HCT116 (cell line): Measurements from ENCODE around the gene A2ML1. TPM values are rescaled to one million over a fixed set of nuclear protein-coding genes. Genes with fewer than 3 reads are reported as not detected.

ENCODE experiments used
- ATAC-seq: fragments of 200-7000 bp; cut with Tn5 transposase; 2 replicates; pipeline ENCODE4 v1.9.1; 2020; ENCODE audit warnings: mild to moderate bottlenecking, moderate library complexity
- BruUV-seq: library from RNA; stranded (reverse); fragments of 400-500 nt; replicated peaks from 2 replicates; lab custom pipeline; 2021; lab: Mats Ljungman, UMichigan
- CTCF ChIA-PET: fragments of 300-600 bp; sonication (Branson Sonifier 250); formaldehyde crosslinking; loops from one replicate; lab custom pipeline; 2021; ENCODE audit warnings: antibody characterized with exemption; lab: Charles Lee
- POLR2A ChIA-PET: fragments of 300-600, 350-600 bp; sonication (Branson Sonifier 250); formaldehyde crosslinking; loops from one replicate; lab custom pipeline; 2021; ENCODE audit warnings: antibody characterized with exemption; lab: Charles Lee
- RAD21 ChIA-PET, 2 experiments: fragments of 300-600 bp; sonication (Branson Sonifier 250); formaldehyde crosslinking; loops; one replicate each; lab custom pipeline; 2023; ENCODE audit warnings: low total read pairs in 2 of 2; ENCODE audit not compliant: uncharacterized antibody in 2 of 2, unreplicated experiment in 2 of 2, low non-redundant PET in 1 of 2; lab: Charles Lee
- DNase-seq: peaks from one replicate; pipeline ENCODE4 v3.0.0-alpha.2; 2010; ENCODE audit warnings: low read depth, low spot score
- H2AFZ ChIP-seq: fragments of 200-600 bp; shearing (Covaris generic), sonication (generic); 2 replicates; pipeline ENCODE4 v1.6.1; 2017; ENCODE audit warnings: low read depth, mixed run types, mixed read lengths, antibody characterized with exemption, low read length; ENCODE audit not compliant: poor library complexity, severe bottlenecking
- H3K27ac ChIP-seq: 2 replicates; pipeline ENCODE4 v1.5.1; 2012; ENCODE audit warnings: low read depth, low read length
- H3K27me3 ChIP-seq: fragments of 200-600 bp; sonication (generic); 2 replicates; pipeline ENCODE4 v1.6.1; 2016; ENCODE audit warnings: mixed run types, low read length, mixed read lengths; ENCODE audit not compliant: insufficient read depth
- H3K36me3 ChIP-seq, 2 experiments: fragments of 200-500 bp in 1 of 2; fragments of 200-600 bp in 1 of 2; sonication (Bioruptor generic) in 1 of 2; sonication (generic) in 1 of 2; 2 replicates each; pipeline versions ENCODE4 v1.5.1 to v1.6.1; 2014 to 2016; ENCODE audit warnings: low read length in 2 of 2, inconsistent platforms in 1 of 2, mixed read lengths in 1 of 2, mixed run types in 1 of 2; ENCODE audit not compliant: insufficient read depth in 2 of 2, control insufficient read depth in 1 of 2
- H3K4me1 ChIP-seq, 2 experiments: fragments of 200-600 bp in 1 of 2; sonication (generic) in 1 of 2; 2 replicates each; pipeline versions ENCODE4 v1.5.1 to v1.6.1; 2012 to 2017; ENCODE audit warnings: low read length in 2 of 2, inconsistent platforms in 1 of 2, mild to moderate bottlenecking in 1 of 2, mixed read lengths in 1 of 2, mixed run types in 1 of 2, moderate library complexity in 1 of 2; ENCODE audit not compliant: insufficient read depth in 2 of 2, control insufficient read depth in 1 of 2
- H3K4me2 ChIP-seq: fragments of 200-600 bp; sonication (generic); 2 replicates; pipeline ENCODE4 v1.6.1; 2017; ENCODE audit warnings: mixed run types, low read length, mixed read lengths
- H3K4me3 ChIP-seq, 2 experiments: fragments of 200-600 bp in 1 of 2; sonication (generic) in 1 of 2; replicated peaks in 1 of 2; 2 replicates each; pipeline ENCODE4 v1.5.1; 2011 to 2016; ENCODE audit warnings: low read length in 2 of 2, control low read depth in 1 of 2, low read depth in 1 of 2, mild to moderate bottlenecking in 1 of 2, mixed read lengths in 1 of 2, mixed run types in 1 of 2
- H3K79me2 ChIP-seq: fragments of 200-600 bp; sonication (generic); 2 replicates; pipeline ENCODE4 v1.6.1; 2017; ENCODE audit warnings: mild to moderate bottlenecking, mixed run types, low read length, moderate library complexity, mixed read lengths; ENCODE audit not compliant: insufficient read depth
- H3K9ac ChIP-seq: fragments of 200-600 bp; sonication (generic); 2 replicates; pipeline ENCODE4 v1.6.1; 2016; ENCODE audit warnings: low read length, mixed read lengths
- H3K9me2 ChIP-seq: fragments of 200-600 bp; sonication (generic), shearing (Covaris generic); 2 replicates; pipeline ENCODE4 v1.6.1; 2017; ENCODE audit warnings: mixed run types, mild to moderate bottlenecking, moderate library complexity; ENCODE audit not compliant: insufficient read depth
- H3K9me3 ChIP-seq, 2 experiments: fragments of 200-500 bp in 1 of 2; fragments of 200-600 bp in 1 of 2; sonication (Bioruptor generic) in 1 of 2; sonication (generic) in 1 of 2; 2 replicates each; pipeline ENCODE4 v1.6.1; 2014 to 2017; ENCODE audit warnings: low read length in 2 of 2, mixed read lengths in 2 of 2, inconsistent platforms in 1 of 2, low read depth in 1 of 2, mild to moderate bottlenecking in 1 of 2, mixed run types in 1 of 2, moderate library complexity in 1 of 2; ENCODE audit not compliant: control insufficient read depth in 1 of 2, insufficient read depth in 1 of 2
- H4K20me1 ChIP-seq: fragments of 200-600 bp; sonication (generic), shearing (Covaris generic); 2 replicates; pipeline ENCODE4 v1.6.1; 2017; ENCODE audit warnings: mixed run types, mild to moderate bottlenecking, moderate library complexity; ENCODE audit not compliant: insufficient read depth
- EGR1 ChIP-seq: IDR thresholded peaks from 2 replicates; pipeline ENCODE4 v1.6.1; 2012; ENCODE audit warnings: low read depth
- ELF1 ChIP-seq: IDR thresholded peaks from 2 replicates; pipeline ENCODE4 v1.6.1; 2012; ENCODE audit warnings: low read depth, borderline replicate concordance
- EZH2phosphoT487 ChIP-seq: fragments of 200-600 bp; IDR thresholded peaks from 2 replicates; pipeline ENCODE4 v1.6.1; 2018; ENCODE audit warnings: antibody characterized with exemption, borderline replicate concordance
- POLR2A ChIP-seq: IDR thresholded peaks from 2 replicates; pipeline ENCODE4 v1.7.0; 2011; ENCODE audit warnings: borderline replicate concordance; ENCODE audit not compliant: insufficient read depth, insufficient read length; ENCODE audit errors: extremely low read depth
- SIN3A ChIP-seq: IDR thresholded peaks from 2 replicates; pipeline ENCODE4 v1.6.1; 2012; ENCODE audit warnings: low read depth
- SRF ChIP-seq: IDR thresholded peaks from 2 replicates; pipeline ENCODE4 v1.6.1; 2012; ENCODE audit warnings: low read depth
- ZFX ChIP-seq: fragments of 450-650 bp; IDR thresholded peaks from 2 replicates; pipeline ENCODE4 v1.6.1; 2017
- intact Hi-C: fragments of 100-400 bp; cut with micrococcal nuclease; formaldehyde crosslinking; loops from 2 replicates; pipeline ENCODE4 v1.10.0; 2022
- total RNA-seq: library from RNA; stranded (reverse); gene quantifications from one replicate; pipeline ENCODE4 v1.2.1, GENCODE V29; 2021; ENCODE audit not compliant: unreplicated experiment
- TF ChIP-seq, protein P1 (sequence below): IDR thresholded peaks from 2 replicates; pipeline ENCODE4 v1.6.1; 2011; ENCODE audit warnings: mild to moderate bottlenecking, low read length, moderate library complexity; ENCODE audit not compliant: insufficient replicate concordance; ENCODE audit errors: extremely low read depth
- TF ChIP-seq, protein P2 (sequence below): IDR thresholded peaks from 2 replicates; pipeline ENCODE4 v1.6.1; 2012; ENCODE audit warnings: low read depth

A2ML1 gene
- total RNA-seq, 1 experiment from 2014 or later = not detected

DNA sequence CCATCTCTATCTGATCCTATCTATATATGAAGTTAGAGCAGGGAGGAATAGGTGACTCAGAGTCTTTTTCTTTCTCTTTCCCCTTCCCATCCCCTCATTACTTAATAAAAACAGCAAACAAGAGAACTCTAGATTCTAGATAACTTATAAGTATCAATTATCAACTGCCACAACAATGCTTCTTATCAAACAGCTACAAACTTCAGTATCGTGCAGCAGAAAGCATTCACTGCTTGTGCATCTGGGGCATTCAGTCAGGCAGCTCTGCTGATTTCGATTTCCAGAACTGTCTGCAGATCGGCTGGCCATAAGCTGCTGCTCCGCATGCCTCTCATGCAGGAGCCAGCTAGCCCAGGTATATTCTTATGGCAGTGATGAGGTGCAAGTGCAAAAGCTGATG is 19.4 kb downstream of the A2ML1 start:
- intact Hi-C loops = no loop called here
- Histone ChIP-seq H3K4me3 (no peak overlapping the region), H3K9me3 (no peaks in the 10 kb centered on the region), H3K9me2 (no peaks in the 10 kb centered on the region), H2AFZ (no peak overlapping the region), H4K20me1 (no peaks in the 10 kb centered on the region), H3K27me3 (peaks cover 15% of the 10 kb centered on the region; the same call in 1 of the 2 replicates), H3K27ac (no peak overlapping the region), H3K4me2 (no peak overlapping the region), H3K9ac (no peak overlapping the region), H3K36me3 (no peaks in the 10 kb centered on the region), H3K4me1 (no peaks in the 10 kb centered on the region), H3K79me2 (no peaks in the 10 kb centered on the region)
- no peak for TF ChIP-seq EZH2phosphoT487
- TF ChIP-seq EGR1 = no peak
- no peak for TF ChIP-seq SRF
- TF ChIP-seq, protein P1, sequence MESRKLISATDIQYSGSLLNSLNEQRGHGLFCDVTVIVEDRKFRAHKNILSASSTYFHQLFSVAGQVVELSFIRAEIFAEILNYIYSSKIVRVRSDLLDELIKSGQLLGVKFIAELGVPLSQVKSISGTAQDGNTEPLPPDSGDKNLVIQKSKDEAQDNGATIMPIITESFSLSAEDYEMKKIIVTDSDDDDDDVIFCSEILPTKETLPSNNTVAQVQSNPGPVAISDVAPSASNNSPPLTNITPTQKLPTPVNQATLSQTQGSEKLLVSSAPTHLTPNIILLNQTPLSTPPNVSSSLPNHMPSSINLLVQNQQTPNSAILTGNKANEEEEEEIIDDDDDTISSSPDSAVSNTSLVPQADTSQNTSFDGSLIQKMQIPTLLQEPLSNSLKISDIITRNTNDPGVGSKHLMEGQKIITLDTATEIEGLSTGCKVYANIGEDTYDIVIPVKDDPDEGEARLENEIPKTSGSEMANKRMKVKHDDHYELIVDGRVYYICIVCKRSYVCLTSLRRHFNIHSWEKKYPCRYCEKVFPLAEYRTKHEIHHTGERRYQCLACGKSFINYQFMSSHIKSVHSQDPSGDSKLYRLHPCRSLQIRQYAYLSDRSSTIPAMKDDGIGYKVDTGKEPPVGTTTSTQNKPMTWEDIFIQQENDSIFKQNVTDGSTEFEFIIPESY = no peak
- ChIA-PET POLR2A (no interaction called here), CTCF (no interaction called here), RAD21 (no interaction called here)
- DNase-seq (no peak), ATAC-seq (no peak)
- no TSS peak for BruUV-seq

DNA sequence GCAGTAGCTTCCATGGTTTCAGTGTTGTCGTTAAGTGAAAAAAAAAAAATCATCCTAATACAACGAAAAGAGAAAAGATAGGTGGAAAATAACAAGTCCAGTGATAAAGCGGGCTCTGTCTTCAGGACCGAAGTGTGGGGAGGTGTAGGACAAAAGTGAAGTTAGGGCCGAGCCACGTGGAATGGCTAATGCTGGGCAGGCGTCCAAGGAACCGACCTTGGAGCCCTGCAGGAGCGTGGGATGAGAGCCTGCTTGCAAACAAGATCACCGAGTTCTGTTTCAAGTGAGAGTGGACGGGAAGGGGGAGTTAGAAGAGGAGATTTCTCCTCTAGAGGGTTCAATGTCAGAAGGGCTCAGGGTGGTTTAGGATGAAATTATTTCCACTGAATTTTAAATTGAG is 22.2 kb downstream of the A2ML1 start:
- no peaks in the 10 kb centered on the region for H3K9me2 ChIP-seq
- TF ChIP-seq POLR2A (no peak), EGR1 (no peak), ELF1 (no peak), ZFX (no peak), EZH2phosphoT487 (no peak), SIN3A (no peak)
- TF ChIP-seq, protein P2, sequence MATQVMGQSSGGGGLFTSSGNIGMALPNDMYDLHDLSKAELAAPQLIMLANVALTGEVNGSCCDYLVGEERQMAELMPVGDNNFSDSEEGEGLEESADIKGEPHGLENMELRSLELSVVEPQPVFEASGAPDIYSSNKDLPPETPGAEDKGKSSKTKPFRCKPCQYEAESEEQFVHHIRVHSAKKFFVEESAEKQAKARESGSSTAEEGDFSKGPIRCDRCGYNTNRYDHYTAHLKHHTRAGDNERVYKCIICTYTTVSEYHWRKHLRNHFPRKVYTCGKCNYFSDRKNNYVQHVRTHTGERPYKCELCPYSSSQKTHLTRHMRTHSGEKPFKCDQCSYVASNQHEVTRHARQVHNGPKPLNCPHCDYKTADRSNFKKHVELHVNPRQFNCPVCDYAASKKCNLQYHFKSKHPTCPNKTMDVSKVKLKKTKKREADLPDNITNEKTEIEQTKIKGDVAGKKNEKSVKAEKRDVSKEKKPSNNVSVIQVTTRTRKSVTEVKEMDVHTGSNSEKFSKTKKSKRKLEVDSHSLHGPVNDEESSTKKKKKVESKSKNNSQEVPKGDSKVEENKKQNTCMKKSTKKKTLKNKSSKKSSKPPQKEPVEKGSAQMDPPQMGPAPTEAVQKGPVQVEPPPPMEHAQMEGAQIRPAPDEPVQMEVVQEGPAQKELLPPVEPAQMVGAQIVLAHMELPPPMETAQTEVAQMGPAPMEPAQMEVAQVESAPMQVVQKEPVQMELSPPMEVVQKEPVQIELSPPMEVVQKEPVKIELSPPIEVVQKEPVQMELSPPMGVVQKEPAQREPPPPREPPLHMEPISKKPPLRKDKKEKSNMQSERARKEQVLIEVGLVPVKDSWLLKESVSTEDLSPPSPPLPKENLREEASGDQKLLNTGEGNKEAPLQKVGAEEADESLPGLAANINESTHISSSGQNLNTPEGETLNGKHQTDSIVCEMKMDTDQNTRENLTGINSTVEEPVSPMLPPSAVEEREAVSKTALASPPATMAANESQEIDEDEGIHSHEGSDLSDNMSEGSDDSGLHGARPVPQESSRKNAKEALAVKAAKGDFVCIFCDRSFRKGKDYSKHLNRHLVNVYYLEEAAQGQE = no peak
- peaks cover 11% of the 10 kb centered on the region; the same call in 1 of the 2 replicates for H3K27me3 ChIP-seq
- H3K9ac ChIP-seq = no peak overlapping the region
- no TSS peak for BruUV-seq
- no peaks in the 10 kb centered on the region for H3K9me3 ChIP-seq
- H3K79me2 ChIP-seq = no peaks in the 10 kb centered on the region
- no peaks in the 10 kb centered on the region for H4K20me1 ChIP-seq
- H3K4me3 ChIP-seq = no peak overlapping the region
- RAD21 ChIA-PET = no interaction called here
- DNase-seq = no peak
- no peak overlapping the region for H3K4me2 ChIP-seq
- H3K27ac ChIP-seq = no peak overlapping the region
- no peaks in the 10 kb centered on the region for H3K4me1 ChIP-seq
- H2AFZ ChIP-seq = no peak overlapping the region
- CTCF ChIA-PET = no interaction called here
- no peaks in the 10 kb centered on the region for H3K36me3 ChIP-seq
- no peak for ATAC-seq
- intact Hi-C loops = no loop called here
- POLR2A ChIA-PET = no interaction called here
